ENCODE data around the gene MATCAP1.

Gene MATCAP1

GRCh38 chr16:67195676-67196075, 11.9 kb upstream of the MATCAP1 start:
- H3K4me2 ChIP-seq (ENCODE audit: low read length) = no peak overlapping the region
- H3K36me3 ChIP-seq (ENCODE audit: insufficient read depth, low read length) = peaks cover 60% of the 10 kb centered on the region

GRCh38 chr16:67194260-67194659, 10.5 kb upstream of the MATCAP1 start:
- H3K4me1 ChIP-seq (ENCODE audit: insufficient read depth, low read length, severe bottlenecking) = peaks cover 30% of the 10 kb centered on the region
- no peak overlapping the region for H3K27ac ChIP-seq (ENCODE audit: low read depth, low read length, poor library complexity, severe bottlenecking)
- no peak overlapping the region for H3K9ac ChIP-seq (ENCODE audit: low read length)
- H3K4me2 ChIP-seq (ENCODE audit: low read length) = no peak overlapping the region
- H4K20me1 ChIP-seq (ENCODE audit: insufficient read depth, low read length) = no peaks in the 10 kb centered on the region
- no peak for TF ChIP-seq EZH2 (IDR thresholded peaks at IDR 0.05; ENCODE audit: borderline replicate concordance, low read length)
- TF ChIP-seq CTCF (IDR thresholded peaks at IDR 0.05; ENCODE audit: low read length) = no peak
- H3K79me2 ChIP-seq (ENCODE audit: insufficient read depth, low read length) = peaks cover 16% of the 10 kb centered on the region
- no peaks in the 10 kb centered on the region for H3K9me2 ChIP-seq (ENCODE audit: low read depth, low read length)
- no peaks in the 10 kb centered on the region for H3K27me3 ChIP-seq (ENCODE audit: insufficient read depth, low read length)
- H3F3A ChIP-seq (ENCODE audit: insufficient read depth, low read length) = no peaks in the 10 kb centered on the region
- H3K4me3 ChIP-seq (ENCODE audit: low read depth, low read length, poor library complexity, severe bottlenecking) = no peak overlapping the region
- no peaks in the 10 kb centered on the region for H3K9me3 ChIP-seq (ENCODE audit: low read length)
- H2AFZ ChIP-seq (ENCODE audit: low read length) = no peak overlapping the region
- peaks cover 52% of the 10 kb centered on the region for H3K36me3 ChIP-seq (ENCODE audit: insufficient read depth, low read length)

More at GRCh38 chr16:67195676-67196075, 11.9 kb upstream of the MATCAP1 start:
- Histone ChIP-seq H3K79me2 (ENCODE audit: insufficient read depth, low read length) (peaks cover 16% of the 10 kb centered on the region), H4K20me1 (ENCODE audit: insufficient read depth, low read length) (no peaks in the 10 kb centered on the region), H3K4me1 (ENCODE audit: insufficient read depth, low read length, severe bottlenecking) (peaks cover 30% of the 10 kb centered on the region), H3F3A (ENCODE audit: insufficient read depth, low read length) (no peaks in the 10 kb centered on the region), H3K9me3 (ENCODE audit: low read length) (no peaks in the 10 kb centered on the region), H3K27me3 (ENCODE audit: insufficient read depth, low read length) (no peaks in the 10 kb centered on the region), H3K9ac (ENCODE audit: low read length) (no peak overlapping the region), H3K9me2 (ENCODE audit: low read depth, low read length) (no peaks in the 10 kb centered on the region), H3K4me3 (ENCODE audit: low read depth, low read length, poor library complexity, severe bottlenecking) (no peak overlapping the region), H3K27ac (ENCODE audit: low read depth, low read length, poor library complexity, severe bottlenecking) (no peak overlapping the region), H2AFZ (ENCODE audit: low read length) (no peak overlapping the region)
- no peak for TF ChIP-seq EZH2 (IDR thresholded peaks at IDR 0.05; ENCODE audit: borderline replicate concordance, low read length)

GRCh38 chr16:67193536-67193935, 9.8 kb upstream of the MATCAP1 start:
- no peaks in the 10 kb centered on the region for H3K9me3 ChIP-seq (ENCODE audit: low read length)
- H3K79me2 ChIP-seq (ENCODE audit: insufficient read depth, low read length) = peaks cover 16% of the 10 kb centered on the region
- H4K20me1 ChIP-seq (ENCODE audit: insufficient read depth, low read length) = no peaks in the 10 kb centered on the region
- H3K36me3 ChIP-seq (ENCODE audit: insufficient read depth, low read length) = peaks cover 48% of the 10 kb centered on the region
- no peaks in the 10 kb centered on the region for H3K9me2 ChIP-seq (ENCODE audit: low read depth, low read length)
- H2AFZ ChIP-seq (ENCODE audit: low read length) = no peak overlapping the region
- no peak for TF ChIP-seq EZH2 (IDR thresholded peaks at IDR 0.05; ENCODE audit: borderline replicate concordance, low read length)
- peak overlapping the region; percentile 97; the same call in 1 of the 2 replicates for H3K9ac ChIP-seq (ENCODE audit: low read length)
- no peaks in the 10 kb centered on the region for H3K27me3 ChIP-seq (ENCODE audit: insufficient read depth, low read length)
- no peak overlapping the region for H3K27ac ChIP-seq (ENCODE audit: low read depth, low read length, poor library complexity, severe bottlenecking)
- H3K4me1 ChIP-seq (ENCODE audit: insufficient read depth, low read length, severe bottlenecking) = peaks cover 23% of the 10 kb centered on the region
- H3K4me2 ChIP-seq (ENCODE audit: low read length) = peak overlapping the region; percentile 99
- H3K4me3 ChIP-seq (ENCODE audit: low read depth, low read length, poor library complexity, severe bottlenecking) = peak overlapping the region; percentile 98
- H3F3A ChIP-seq (ENCODE audit: insufficient read depth, low read length) = no peaks in the 10 kb centered on the region

DNA sequence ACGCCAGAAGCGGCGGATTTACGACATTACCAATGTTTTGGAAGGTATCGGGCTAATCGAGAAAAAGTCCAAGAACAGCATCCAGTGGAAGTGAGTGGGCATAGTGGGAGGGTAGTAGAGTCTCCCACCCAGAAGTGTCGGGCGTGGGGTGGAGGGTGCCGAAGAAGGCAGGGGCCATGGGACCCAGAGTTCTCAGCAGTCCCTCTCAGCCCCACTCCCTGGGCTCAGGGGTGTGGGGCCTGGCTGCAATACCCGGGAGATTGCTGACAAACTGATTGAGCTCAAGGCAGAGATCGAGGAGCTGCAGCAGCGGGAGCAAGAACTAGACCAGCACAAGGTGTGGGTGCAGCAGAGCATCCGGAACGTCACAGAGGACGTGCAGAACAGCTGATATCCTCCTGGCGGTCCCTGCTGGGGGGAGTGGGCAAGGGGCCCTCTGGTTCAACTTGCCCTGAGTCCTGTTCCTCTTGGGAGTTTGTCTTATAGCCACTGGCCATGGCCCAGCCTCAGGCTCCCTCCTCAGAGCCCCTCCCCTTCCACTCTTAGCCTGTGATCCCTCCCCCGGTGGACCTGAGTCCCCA, 9.1 kb upstream of the MATCAP1 start:
- Histone ChIP-seq H3K9ac (ENCODE audit: low read length) (peak overlapping the region; percentile 97), H3K36me3 (ENCODE audit: insufficient read depth, low read length) (peaks cover 45% of the 10 kb centered on the region), H3K9me3 (ENCODE audit: low read length) (no peaks in the 10 kb centered on the region), H3K9me2 (ENCODE audit: low read depth, low read length) (no peaks in the 10 kb centered on the region), H3K4me1 (ENCODE audit: insufficient read depth, low read length, severe bottlenecking) (peaks cover 17% of the 10 kb centered on the region), H3K27me3 (ENCODE audit: insufficient read depth, low read length) (no peaks in the 10 kb centered on the region), H4K20me1 (ENCODE audit: insufficient read depth, low read length) (no peaks in the 10 kb centered on the region), H3K4me3 (ENCODE audit: low read depth, low read length, poor library complexity, severe bottlenecking) (peak overlapping the region; percentile 98), H2AFZ (ENCODE audit: low read length) (no peak overlapping the region), H3K27ac (ENCODE audit: low read depth, low read length, poor library complexity, severe bottlenecking) (no peak overlapping the region), H3F3A (ENCODE audit: insufficient read depth, low read length) (no peaks in the 10 kb centered on the region), H3K79me2 (ENCODE audit: insufficient read depth, low read length) (peaks cover 16% of the 10 kb centered on the region), H3K4me2 (ENCODE audit: low read length) (peak overlapping the region; percentile 99)
- TF ChIP-seq CTCF (IDR thresholded peaks at IDR 0.05; ENCODE audit: low read length) (no peak), EZH2 (IDR thresholded peaks at IDR 0.05; ENCODE audit: borderline replicate concordance, low read length) (no peak)

Measured in OCI-LY1 (cell line).